Measurements from ENCODE around the gene RAB8B. TPM values are rescaled to one million over a fixed set of nuclear protein-coding genes. Genes with fewer than 3 reads are reported as not detected.

The RAB8B gene
- total and polyA plus RNA-seq, 9 of the 15 experiments (the other 6 are each of a cell fraction or from before 2014, with no cell fraction given), result 7.8 to 32.1 (median 24.2) TPM

- Histone ChIP-seq H3K9me3 (replicated peaks; ENCODE audit: control insufficient read depth, insufficient read depth, low read depth, low read length) (no peaks in the 10 kb centered on the region), H3K79me2 (ENCODE audit: control insufficient read depth, insufficient read depth, low read length) (peaks cover 74% of the 10 kb centered on the region), H3K27ac (ENCODE audit: extremely low read depth, low read depth, low read length) (no peak overlapping the region), H3K36me3 (ENCODE audit: control insufficient read depth, insufficient read depth, low read length) (peaks cover 10% of the 10 kb centered on the region; the same call in 2 of the 3 replicates), H3K27me3 (ENCODE audit: control insufficient read depth in 2 of 2, insufficient read depth in 2 of 2, low read length in 2 of 2) (no peaks in the 10 kb centered on the region), H2AFZ (ENCODE audit: low read depth, low read length) (no peak overlapping the region), H3K9me1 (ENCODE audit: control insufficient read depth, insufficient read depth, low read length) (no peaks in the 10 kb centered on the region), H3K9ac (ENCODE audit: insufficient read depth in 1 of 2, low read depth in 2 of 2, low read length in 2 of 2) (no peak overlapping the region), H3K4me1 (replicated peaks in 1 of 2; ENCODE audit: control insufficient read depth in 2 of 2, insufficient read depth in 2 of 2, low read length in 2 of 2) (peaks cover 7 to 24% of the 10 kb centered on the region in 2 experiments), H3K4me2 (ENCODE audit: insufficient read depth, low read length) (no peak overlapping the region), H3K4me3 (no peak overlapping the region), H4K20me1 (replicated peaks; ENCODE audit: control insufficient read depth, insufficient read depth, low read length) (no peaks in the 10 kb centered on the region)
- BruUV-seq (replicated peaks), result no TSS peak
- ChIA-PET CTCF (ENCODE audit: low intra/inter-chr PET ratio) (no interaction called here), POLR2A (interaction anchor here (1.2 to 1.9 kb wide), 4 partner anchors 16 to 40 kb away, joined by 3 to 6 read pairs (median 5); no protein-coding TSS in a partner anchor)
- DNase-seq (ENCODE audit: extremely low read depth in 1 of 4, low spot score in 3 of 4) (no peak), FAIRE-seq (no peak), ATAC-seq (no peak)
- intact Hi-C loops (cut with micrococcal nuclease), result no loop called here
- TF ChIP-seq, protein P1, sequence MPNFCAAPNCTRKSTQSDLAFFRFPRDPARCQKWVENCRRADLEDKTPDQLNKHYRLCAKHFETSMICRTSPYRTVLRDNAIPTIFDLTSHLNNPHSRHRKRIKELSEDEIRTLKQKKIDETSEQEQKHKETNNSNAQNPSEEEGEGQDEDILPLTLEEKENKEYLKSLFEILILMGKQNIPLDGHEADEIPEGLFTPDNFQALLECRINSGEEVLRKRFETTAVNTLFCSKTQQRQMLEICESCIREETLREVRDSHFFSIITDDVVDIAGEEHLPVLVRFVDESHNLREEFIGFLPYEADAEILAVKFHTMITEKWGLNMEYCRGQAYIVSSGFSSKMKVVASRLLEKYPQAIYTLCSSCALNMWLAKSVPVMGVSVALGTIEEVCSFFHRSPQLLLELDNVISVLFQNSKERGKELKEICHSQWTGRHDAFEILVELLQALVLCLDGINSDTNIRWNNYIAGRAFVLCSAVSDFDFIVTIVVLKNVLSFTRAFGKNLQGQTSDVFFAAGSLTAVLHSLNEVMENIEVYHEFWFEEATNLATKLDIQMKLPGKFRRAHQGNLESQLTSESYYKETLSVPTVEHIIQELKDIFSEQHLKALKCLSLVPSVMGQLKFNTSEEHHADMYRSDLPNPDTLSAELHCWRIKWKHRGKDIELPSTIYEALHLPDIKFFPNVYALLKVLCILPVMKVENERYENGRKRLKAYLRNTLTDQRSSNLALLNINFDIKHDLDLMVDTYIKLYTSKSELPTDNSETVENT (CRISPR knock-in tag; IDR thresholded peaks at IDR 0.05), result no peak
- TF ChIP-seq, protein P2, sequence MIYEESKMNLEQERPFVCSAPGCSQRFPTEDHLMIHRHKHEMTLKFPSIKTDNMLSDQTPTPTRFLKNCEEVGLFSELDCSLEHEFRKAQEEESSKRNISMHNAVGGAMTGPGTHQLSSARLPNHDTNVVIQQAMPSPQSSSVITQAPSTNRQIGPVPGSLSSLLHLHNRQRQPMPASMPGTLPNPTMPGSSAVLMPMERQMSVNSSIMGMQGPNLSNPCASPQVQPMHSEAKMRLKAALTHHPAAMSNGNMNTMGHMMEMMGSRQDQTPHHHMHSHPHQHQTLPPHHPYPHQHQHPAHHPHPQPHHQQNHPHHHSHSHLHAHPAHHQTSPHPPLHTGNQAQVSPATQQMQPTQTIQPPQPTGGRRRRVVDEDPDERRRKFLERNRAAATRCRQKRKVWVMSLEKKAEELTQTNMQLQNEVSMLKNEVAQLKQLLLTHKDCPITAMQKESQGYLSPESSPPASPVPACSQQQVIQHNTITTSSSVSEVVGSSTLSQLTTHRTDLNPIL (CRISPR knock-in tag; IDR thresholded peaks at IDR 0.05), result no peak
- no peak for TF ChIP-seq TSC22D4 (tag; IDR thresholded peaks at IDR 0.05)
- in situ Hi-C loops (cut with MboI), result no loop called here
- WGBS (ENCODE audit: insufficient coverage, low coverage, missing lambda C conversion rate), result 98% methylated on average over 2 of the region's 3 CpGs
These were observed 41.8 kb downstream of the RAB8B start for GRCh38 chr15:63231206-63231605.
